K562 (cell line): ENCODE measurements around the gene KLF5. TPM values are rescaled to one million over a fixed set of nuclear protein-coding genes. Genes with fewer than 3 reads are reported as not detected.

Source experiments
- ATAC-seq: fragments of 200-7000 bp; cut with Tn5 transposase; 3 replicates; pipeline ENCODE4 v1.9.1; 2020; ENCODE audit warnings: moderate library complexity
- BruUV-seq: library from RNA; stranded (reverse); fragments of 400-500 nt; replicated peaks from 2 replicates; lab custom pipeline; 2021; lab: Mats Ljungman, UMichigan
- CTCF ChIA-PET: fragments of 300-600 bp; formaldehyde crosslinking; extraction: SDS; loops from one replicate; lab custom pipeline; 2021; ENCODE audit warnings: low intra/inter-chr PET ratio; lab: Yijun Ruan, JAX
- POLR2A ChIA-PET: fragments of 300-600, 350-650 bp; sonication (Branson Sonifier 250); formaldehyde crosslinking; extraction: SDS; loops from one replicate; lab custom pipeline; 2021; ENCODE audit warnings: antibody characterized with exemption, inconsistent platforms; lab: Yijun Ruan, JAX
- DNase-seq, 4 experiments: peaks; one replicate each; pipeline versions ENCODE4 v3.0.0 to v3.0.0-alpha.2; 2011 to 2018; ENCODE audit warnings: low spot score in 3 of 4, mixed read lengths in 3 of 4; ENCODE audit errors: extremely low read depth in 1 of 4
- FAIRE-seq: peaks from 2 replicates; lab custom pipeline; 2011; peaks lifted over from hg19 to GRCh38; lab: Jason Lieb, UNC
- H2AFZ ChIP-seq: 2 replicates; pipeline ENCODE4 v1.6.0; 2011; ENCODE audit warnings: low read depth, low read length, control low read depth, inconsistent platforms
- H3K27ac ChIP-seq: fragments of 200-600 bp; 3 replicates; pipeline ENCODE4 v1.8.0; 2011; ENCODE audit warnings: low read depth, mild to moderate bottlenecking, control low read depth, inconsistent platforms, low read length, moderate library complexity, mixed read lengths; ENCODE audit errors: extremely low read depth
- H3K27me3 ChIP-seq, 2 experiments: fragments of 300-600 bp in 1 of 2; 2 replicates in 1 of 2; 3 replicates in 1 of 2; pipeline versions ENCODE4 v1.6.0 to v1.8.0; 2011; ENCODE audit warnings: inconsistent platforms in 2 of 2, low read length in 2 of 2, mild to moderate bottlenecking in 1 of 2, mixed read lengths in 1 of 2, moderate library complexity in 1 of 2; ENCODE audit not compliant: control insufficient read depth in 2 of 2, insufficient read depth in 2 of 2
- H3K36me3 ChIP-seq: fragments of 300-600 bp; 3 replicates; pipeline ENCODE4 v1.8.0; 2011; ENCODE audit warnings: mild to moderate bottlenecking, low read length, inconsistent platforms; ENCODE audit not compliant: control insufficient read depth, insufficient read depth
- H3K4me1 ChIP-seq, 2 experiments: fragments of 200-600 bp in 1 of 2; replicated peaks in 1 of 2; 2 replicates in 1 of 2; 3 replicates in 1 of 2; pipeline versions ENCODE4 v1.5.1 to v1.8.0; 2011; ENCODE audit warnings: inconsistent platforms in 2 of 2, low read length in 2 of 2, mild to moderate bottlenecking in 1 of 2, mixed read lengths in 1 of 2, moderate library complexity in 1 of 2; ENCODE audit not compliant: control insufficient read depth in 2 of 2, insufficient read depth in 2 of 2
- H3K4me2 ChIP-seq: 2 replicates; pipeline ENCODE4 v1.6.1; 2011; ENCODE audit warnings: low read length, control low read depth, inconsistent platforms, mixed read lengths; ENCODE audit not compliant: insufficient read depth
- H3K4me3 ChIP-seq: fragments of 200-600 bp; sonication (generic), shearing (Covaris generic); 2 replicates; pipeline ENCODE4 v1.5.1; 2016; ENCODE audit warnings: control low read depth, inconsistent platforms
- H3K79me2 ChIP-seq: fragments of 200-600 bp; 3 replicates; pipeline ENCODE4 v1.8.0; 2011; ENCODE audit warnings: low read length, inconsistent platforms; ENCODE audit not compliant: control insufficient read depth, insufficient read depth
- H3K9ac ChIP-seq, 2 experiments: 2 replicates each; pipeline versions ENCODE4 v1.6.0 to v1.6.1; 2011; ENCODE audit warnings: low read depth in 2 of 2, low read length in 2 of 2, control low read depth in 1 of 2, inconsistent platforms in 1 of 2, mild to moderate bottlenecking in 1 of 2, mixed read lengths in 1 of 2; ENCODE audit not compliant: insufficient read depth in 1 of 2
- H3K9me1 ChIP-seq: one replicate; pipeline ENCODE4 v1.6.0; 2011; ENCODE audit warnings: inconsistent platforms, mild to moderate bottlenecking, low read length, moderate library complexity; ENCODE audit not compliant: control insufficient read depth, insufficient read depth
- H3K9me3 ChIP-seq: replicated peaks from 2 replicates; pipeline ENCODE4 v1.5.1; 2011; ENCODE audit warnings: low read depth, low read length, inconsistent platforms; ENCODE audit not compliant: control insufficient read depth, insufficient read depth
- H4K20me1 ChIP-seq: replicated peaks from 2 replicates; pipeline ENCODE4 v1.6.1; 2011; ENCODE audit warnings: low read length, inconsistent platforms, mixed read lengths; ENCODE audit not compliant: control insufficient read depth, insufficient read depth
- ASH1L ChIP-seq: fragments of 450-650 bp; IDR thresholded peaks from 2 replicates; pipeline ENCODE4 v1.6.1; 2018; ENCODE audit warnings: borderline replicate concordance, mild to moderate bottlenecking, low read depth; ENCODE audit not compliant: partially characterized antibody
- BACH1 ChIP-seq: fragments of 200-800 bp; sonication (Bioruptor generic); IDR thresholded peaks from 2 replicates; pipeline ENCODE4 v1.6.1; 2016; ENCODE audit warnings: missing genetic modification characterization, missing compliant biosample characterization
- ESRRA ChIP-seq: fragments of 450-650 bp; IDR thresholded peaks from 2 replicates; pipeline ENCODE4 v1.6.1; 2014; ENCODE audit warnings: low read depth, mild to moderate bottlenecking, moderate library complexity, borderline replicate concordance
- HMG20A ChIP-seq: fragments of 450-650 bp; formaldehyde crosslinking; conservative IDR thresholded peaks from 2 replicates; pipeline ENCODE4 v1.4.0; 2020; ENCODE audit warnings: mild to moderate bottlenecking, mixed read lengths
- NR2C1 ChIP-seq, 2 experiments: fragments of 450-650 bp; IDR thresholded peaks; 2 replicates each; pipeline ENCODE4 v1.6.1; 2017; ENCODE audit warnings: mild to moderate bottlenecking in 2 of 2, antibody characterized with exemption in 1 of 2, inconsistent platforms in 1 of 2, missing compliant biosample characterization in 1 of 2, missing genetic modification characterization in 1 of 2
- XRCC5 ChIP-seq: fragments of 200-400 bp; formaldehyde crosslinking; IDR thresholded peaks from 2 replicates; pipeline ENCODE4 v1.6.1; 2017; ENCODE audit warnings: low read depth, mild to moderate bottlenecking, low read length
- ZNF263 ChIP-seq: sonication (generic); formaldehyde crosslinking; IDR thresholded peaks from 2 replicates; pipeline ENCODE4 v1.8.0; 2022; ENCODE audit warnings: mild to moderate bottlenecking, missing genetic modification reagents, borderline replicate concordance
- WGBS: fragments of 100-300 bp; shearing (Covaris generic); methylation state at CpG from one replicate; pipeline ENCODE4 v1.1.6; 2016; ENCODE audit warnings: low coverage, mixed read lengths; ENCODE audit not compliant: insufficient coverage; ENCODE audit errors: missing lambda C conversion rate; 5-methylcytosine and 5-hydroxymethylcytosine counted together
- in situ Hi-C: fragments of 300-500 bp; cut with MboI; formaldehyde crosslinking; loops from 4 replicates; pipeline ENCODE4 v1.15.0; 2018; ENCODE audit warnings: inconsistent platforms, mixed read lengths
- intact Hi-C: fragments of 100-400 bp; cut with micrococcal nuclease; formaldehyde crosslinking; loops from 2 replicates; pipeline ENCODE4 v1.14.2; 2022
- polyA plus RNA-seq, 8 experiments: library from polyadenylated mRNA; depleted of rRNA in 4 of 8; stranded (reverse) in 5 of 8; unstranded in 3 of 8; fragments of >200 nt; fragmentation: Nextera tagmentation in 2 of 8; fragmentation: Illumina TruSeq in 1 of 8; extraction: Ambion mirVana in 2 of 8; extraction: Trizol in 1 of 8; gene quantifications; 2 replicates each; pipeline versions ENCODE4 v1.2.1 to v1.2.3, GENCODE V29; 2011 to 2014; ENCODE audit warnings: inconsistent platforms in 1 of 8, missing spikeins in 1 of 8
- total RNA-seq, 7 experiments: library from RNA; depleted of rRNA in 6 of 7; stranded (reverse); fragments of >200 nt in 6 of 7; fragmentation: Illumina TruSeq in 2 of 7; extraction: Trizol in 2 of 7; gene quantifications; 2 replicates each; pipeline versions ENCODE4 v1.2.1 to v1.2.3, GENCODE V29; 2011 to 2021; ENCODE audit warnings: low replicate concordance in 1 of 7
- TF ChIP-seq, protein P1 (sequence below): fragments of 250-450 bp; sonication (Bioruptor Pico); IDR thresholded peaks from 2 replicates; pipeline ENCODE4 v1.8.0; 2022; ENCODE audit warnings: moderate library complexity, mild to moderate bottlenecking, inconsistent platforms
- TF ChIP-seq, protein P2 (sequence below): fragments of 450-650 bp; formaldehyde crosslinking; IDR thresholded peaks from 2 replicates; pipeline ENCODE4 v1.4.0; 2022; ENCODE audit warnings: missing genetic modification characterization
- TF ChIP-seq, protein P3 (sequence below): sonication (generic); formaldehyde crosslinking; IDR thresholded peaks from 2 replicates; pipeline ENCODE4 v1.8.1; 2023; ENCODE audit warnings: mild to moderate bottlenecking, missing genetic modification reagents, moderate library complexity

The KLF5 gene
- total and polyA plus RNA-seq, 9 of the 15 experiments (the other 6 are each of a cell fraction or from before 2014, with no cell fraction given): 0.17 to 1.0 (median 0.36) TPM

DNA sequence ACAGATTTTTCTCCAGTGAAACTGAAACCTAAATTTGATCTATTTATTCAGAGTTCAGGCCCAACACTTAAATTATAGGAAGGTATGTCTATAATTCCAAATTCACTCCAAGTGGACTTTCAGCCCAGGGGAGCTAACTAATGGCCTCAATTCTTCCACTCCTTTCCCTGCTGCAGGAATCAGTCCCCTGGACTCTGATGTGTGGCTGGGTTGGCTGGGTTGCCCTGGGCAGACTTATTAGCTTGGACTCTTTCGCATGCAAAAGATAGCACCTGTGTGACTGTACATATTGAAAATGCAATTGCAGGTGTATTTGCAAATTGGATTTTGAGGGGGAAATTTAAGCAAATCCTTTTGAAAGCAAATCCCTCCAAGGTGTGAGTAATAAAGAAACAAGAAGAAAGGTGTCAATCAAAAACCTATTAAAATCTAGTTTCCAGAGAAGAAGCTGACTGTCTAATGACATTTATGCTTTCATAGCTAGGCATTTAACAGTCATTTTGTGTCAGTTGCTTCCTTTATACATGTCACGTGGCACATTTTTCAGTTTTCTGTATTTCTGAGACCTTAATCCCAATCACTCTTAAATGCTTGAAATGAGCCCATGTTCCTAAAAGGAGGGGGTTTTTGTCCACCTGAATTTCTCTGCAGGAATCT is 42.7 kb downstream of the KLF5 start:
- H4K20me1 ChIP-seq: no peaks in the 10 kb centered on the region
- 0% methylated on average over 2 of the region's 2 CpGs for WGBS
- POLR2A ChIA-PET: no interaction called here
- H3K27ac ChIP-seq: no peak overlapping the region
- FAIRE-seq: no peak
- DNase-seq: no peak
- no peaks in the 10 kb centered on the region for H3K9me1 ChIP-seq
- no peaks in the 10 kb centered on the region; a peak in 2 of 5 replicates for H3K27me3 ChIP-seq
- no peaks in the 10 kb centered on the region for H3K4me1 ChIP-seq
- no peaks in the 10 kb centered on the region for H3K79me2 ChIP-seq
- no peak overlapping the region for H3K9ac ChIP-seq
- no peaks in the 10 kb centered on the region for H3K9me3 ChIP-seq
- no peak overlapping the region for H3K4me2 ChIP-seq
- H2AFZ ChIP-seq: no peak overlapping the region
- ATAC-seq: no peak
- intact Hi-C loops: no loop called here
- CTCF ChIA-PET: no interaction called here
- H3K4me3 ChIP-seq: no peak overlapping the region
- TF ChIP-seq HMG20A (CRISPR knock-in tag) (no peak), ZNF263 (no peak), NR2C1 (IDR thresholded peaks at IDR 0.05) (no peak), NR2C1 (tag; IDR thresholded peaks at IDR 0.05) (no peak), XRCC5 (no peak), BACH1 (tag) (no peak), ESRRA (no peak), ASH1L (no peak)
- TF ChIP-seq, protein P1, sequence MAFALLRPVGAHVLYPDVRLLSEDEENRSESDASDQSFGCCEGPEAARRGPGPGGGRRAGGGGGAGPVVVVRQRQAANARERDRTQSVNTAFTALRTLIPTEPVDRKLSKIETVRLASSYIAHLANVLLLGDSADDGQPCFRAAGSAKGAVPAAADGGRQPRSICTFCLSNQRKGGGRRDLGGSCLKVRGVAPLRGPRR (CRISPR knock-in tag): no peak
- TF ChIP-seq, protein P2, sequence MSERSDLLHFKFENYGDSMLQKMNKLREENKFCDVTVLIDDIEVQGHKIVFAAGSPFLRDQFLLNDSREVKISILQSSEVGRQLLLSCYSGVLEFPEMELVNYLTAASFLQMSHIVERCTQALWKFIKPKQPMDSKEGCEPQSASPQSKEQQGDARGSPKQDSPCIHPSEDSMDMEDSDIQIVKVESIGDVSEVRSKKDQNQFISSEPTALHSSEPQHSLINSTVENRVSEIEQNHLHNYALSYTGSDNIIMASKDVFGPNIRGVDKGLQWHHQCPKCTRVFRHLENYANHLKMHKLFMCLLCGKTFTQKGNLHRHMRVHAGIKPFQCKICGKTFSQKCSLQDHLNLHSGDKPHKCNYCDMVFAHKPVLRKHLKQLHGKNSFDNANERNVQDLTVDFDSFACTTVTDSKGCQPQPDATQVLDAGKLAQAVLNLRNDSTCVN (CRISPR knock-in tag): no peak
- TF ChIP-seq, protein P3, sequence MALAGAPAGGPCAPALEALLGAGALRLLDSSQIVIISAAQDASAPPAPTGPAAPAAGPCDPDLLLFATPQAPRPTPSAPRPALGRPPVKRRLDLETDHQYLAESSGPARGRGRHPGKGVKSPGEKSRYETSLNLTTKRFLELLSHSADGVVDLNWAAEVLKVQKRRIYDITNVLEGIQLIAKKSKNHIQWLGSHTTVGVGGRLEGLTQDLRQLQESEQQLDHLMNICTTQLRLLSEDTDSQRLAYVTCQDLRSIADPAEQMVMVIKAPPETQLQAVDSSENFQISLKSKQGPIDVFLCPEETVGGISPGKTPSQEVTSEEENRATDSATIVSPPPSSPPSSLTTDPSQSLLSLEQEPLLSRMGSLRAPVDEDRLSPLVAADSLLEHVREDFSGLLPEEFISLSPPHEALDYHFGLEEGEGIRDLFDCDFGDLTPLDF (CRISPR knock-in tag): no peak
- TF ChIP-seq, all 486 proteins: peak for 0
- BruUV-seq: no TSS peak
- no peaks in the 10 kb centered on the region for H3K36me3 ChIP-seq
- in situ Hi-C loops: no loop called here
